Measurements from ENCODE around the gene SNX30.

SNX30 gene

DNA sequence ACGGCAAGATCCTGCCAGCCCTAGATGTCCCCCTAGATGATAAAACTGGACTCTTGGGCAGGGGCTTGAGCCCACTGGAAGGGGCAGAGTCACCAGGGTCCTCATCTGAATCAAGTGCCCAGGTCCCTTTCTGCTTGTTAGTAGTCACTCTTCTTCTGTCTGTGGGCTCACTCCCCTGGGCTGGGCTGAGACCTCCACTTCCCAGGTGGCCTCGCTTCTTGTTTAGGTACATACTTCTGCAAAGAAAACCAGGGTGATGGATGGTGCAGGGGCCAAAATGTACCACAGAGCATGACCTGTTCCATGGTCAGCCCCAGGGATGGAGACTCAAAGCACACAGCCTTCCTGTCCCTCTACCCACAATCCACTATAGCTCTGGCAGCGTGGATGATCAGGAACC lies 141.0 kb downstream of the SNX30 start:
- DNase-seq = no peak

DNA sequence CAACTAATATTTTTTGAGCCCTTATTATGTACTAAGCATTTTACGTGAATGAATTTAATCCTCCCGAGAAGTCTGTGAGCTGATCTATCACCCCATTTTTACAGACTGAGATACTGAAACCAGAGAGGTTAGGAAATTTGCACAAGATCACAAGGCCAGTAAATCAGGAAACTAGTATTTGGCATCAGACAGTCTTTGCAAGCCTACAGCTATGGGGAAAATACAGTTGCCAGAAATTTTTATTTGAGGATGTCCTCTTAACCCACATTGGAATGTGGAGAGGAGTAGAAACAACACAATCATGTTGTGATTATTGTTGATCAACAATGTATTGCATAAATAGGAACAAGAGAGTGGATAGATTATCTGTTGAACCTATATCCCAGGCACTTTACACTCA lies 142.4 kb downstream of the SNX30 start:
- DNase-seq = no peak

DNA sequence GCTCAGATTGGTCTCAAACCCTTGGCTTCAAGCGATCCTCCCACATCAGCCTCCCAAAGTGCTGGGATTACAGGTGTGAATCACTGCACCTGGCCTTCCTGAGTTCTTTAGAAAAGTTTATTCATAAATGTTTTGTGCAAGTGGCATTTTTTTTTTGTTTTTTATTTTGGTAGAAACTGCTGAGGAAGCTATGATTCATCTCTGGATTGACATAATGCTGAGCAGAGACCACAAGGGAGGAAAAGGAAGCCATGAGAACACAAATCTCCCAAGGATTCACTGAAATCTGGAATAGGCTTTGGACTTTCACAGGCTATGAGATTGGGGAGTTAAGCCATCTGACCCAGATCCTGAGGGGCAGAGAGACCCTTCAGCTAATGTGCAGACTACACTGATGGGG lies 143.5 kb downstream of the SNX30 start:
- DNase-seq = no peak

DNA sequence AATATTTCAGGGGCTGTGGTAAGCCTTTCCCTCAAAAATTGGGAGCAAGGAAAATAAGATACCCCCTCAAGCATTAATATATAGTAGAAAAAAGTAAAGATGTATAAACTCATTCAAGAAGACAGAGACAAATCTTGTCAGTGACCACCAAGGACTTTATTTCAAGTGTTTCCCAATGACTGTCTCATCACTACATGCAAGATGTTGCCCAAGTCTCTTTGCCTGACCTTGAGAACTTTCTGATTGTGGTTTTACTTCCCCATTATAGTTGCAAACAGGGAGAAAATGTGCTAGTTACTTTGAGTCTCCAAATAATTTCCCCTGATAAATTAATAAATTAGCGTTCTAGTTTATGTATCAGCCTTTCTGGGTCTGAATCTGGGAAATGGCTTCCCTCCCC lies 144.1 kb downstream of the SNX30 start:
- DNase-seq = no peak

DNA sequence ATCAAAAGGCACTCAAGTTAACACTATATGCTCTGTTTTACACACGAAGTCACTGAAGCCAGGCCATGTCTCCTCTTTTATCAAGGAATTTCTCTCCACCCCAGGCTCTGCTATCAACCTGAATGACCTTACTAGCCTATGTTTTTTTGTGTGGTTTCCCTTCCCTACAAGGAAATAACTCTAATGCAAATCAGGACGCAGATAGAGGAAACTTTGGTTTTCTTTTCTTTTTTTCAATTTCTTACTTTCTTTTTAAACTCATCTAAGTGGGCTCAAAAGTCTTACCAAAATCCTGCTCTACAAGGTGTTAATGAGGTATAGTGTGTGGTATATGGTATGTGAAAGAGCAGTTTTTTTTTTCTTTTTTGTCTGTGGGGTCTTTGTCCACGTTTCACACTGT lies 145.6 kb downstream of the SNX30 start:
- no peak for DNase-seq

DNA sequence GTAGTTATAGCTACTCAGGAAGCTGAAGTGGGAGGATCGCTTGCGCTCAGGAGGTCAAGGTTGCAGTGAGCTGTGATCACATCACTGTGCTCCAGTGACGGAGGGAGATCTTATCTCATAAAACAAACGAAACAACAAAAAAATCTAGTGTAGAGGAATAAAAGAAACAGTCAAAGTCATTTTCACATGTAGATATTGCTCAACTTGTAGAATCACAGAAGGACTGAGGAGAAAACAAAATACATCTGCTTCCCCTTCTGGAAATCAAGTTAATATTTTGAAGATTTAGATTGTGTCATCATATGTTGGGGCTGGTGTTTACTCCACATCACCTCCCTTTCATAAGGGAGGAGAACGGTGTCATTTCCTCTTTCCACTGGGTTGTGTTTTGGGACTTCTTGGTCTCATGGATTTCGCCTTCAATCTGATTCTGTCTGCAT lies 148.3 kb downstream of the SNX30 start:
- no peak for DNase-seq

DNA sequence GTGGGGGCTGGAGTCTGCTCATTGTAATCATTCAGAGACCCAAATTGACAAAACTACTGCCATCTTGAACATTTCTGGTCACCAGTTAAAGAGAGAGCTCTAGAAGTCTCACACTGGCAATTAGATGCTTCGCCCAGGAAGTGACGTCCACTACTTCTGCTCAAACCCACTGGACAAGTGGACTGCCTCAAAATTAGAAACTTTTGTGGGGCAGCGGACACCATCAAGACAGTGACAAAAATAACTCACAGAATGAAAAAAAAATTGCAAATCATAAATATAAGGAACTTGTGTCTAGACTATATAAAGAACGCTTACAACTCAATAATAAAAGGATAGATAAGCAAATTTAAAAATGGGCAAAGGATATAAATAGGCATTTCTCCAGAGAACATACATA lies 149.9 kb downstream of the SNX30 start:
- no peak for DNase-seq

DNA sequence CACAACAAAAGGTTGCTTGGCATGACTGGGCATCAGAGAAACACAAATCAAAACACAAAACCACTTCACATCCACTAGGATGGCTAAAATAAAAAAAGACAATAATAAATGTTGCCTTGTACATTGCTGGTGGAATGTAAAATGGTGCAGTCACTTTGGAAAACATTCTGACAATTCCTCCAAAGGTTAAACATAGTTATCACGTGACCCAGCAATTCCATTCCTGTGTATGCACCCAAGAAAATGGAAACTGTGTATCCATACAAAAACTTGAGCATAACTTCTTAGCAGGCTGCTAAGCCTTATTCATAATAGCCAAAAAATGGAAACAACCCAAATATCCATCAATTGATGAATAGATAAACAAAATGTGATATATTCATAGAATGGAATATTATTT lies 150.3 kb downstream of the SNX30 start:
- no peak for DNase-seq

DNA sequence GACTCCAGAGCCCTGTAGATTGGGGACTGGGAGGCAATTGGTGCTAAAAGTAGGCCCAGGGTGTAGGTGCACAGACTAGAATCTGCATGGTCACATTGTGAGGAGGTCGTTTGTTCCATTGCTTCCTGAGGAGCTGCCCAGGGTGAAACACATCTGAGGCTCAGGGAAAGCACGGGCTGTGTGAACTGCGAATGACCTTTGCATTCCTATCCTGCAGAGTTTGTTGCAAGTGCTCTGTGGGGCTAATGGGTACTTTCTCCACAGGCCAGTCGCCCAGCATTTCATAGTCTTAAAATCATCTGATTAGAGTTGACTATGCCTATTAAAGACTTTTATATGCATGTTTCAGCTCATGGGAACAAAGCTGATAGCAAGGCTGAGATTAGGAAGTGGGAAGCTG lies 154.5 kb downstream of the SNX30 start:
- DNase-seq = no peak

DNA sequence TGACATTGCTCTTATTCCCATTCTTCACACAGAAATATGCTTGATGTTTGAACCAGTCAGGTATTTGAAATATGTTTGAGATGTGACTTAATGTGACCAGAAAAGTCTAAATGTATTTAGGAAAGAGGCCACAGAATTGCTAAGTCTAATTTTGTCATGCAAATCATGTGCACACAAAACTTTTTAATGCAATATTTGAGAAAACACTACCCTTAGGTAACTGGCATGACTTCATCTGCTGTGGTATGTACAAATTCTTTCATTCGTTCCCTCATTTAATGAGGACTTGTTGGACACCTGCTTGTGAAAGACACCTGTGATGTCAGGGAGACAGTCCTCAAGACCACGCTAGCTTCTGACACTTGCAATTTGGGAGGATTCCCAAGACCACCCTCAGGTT lies 161.2 kb downstream of the SNX30 start:
- no peak for DNase-seq

DNA sequence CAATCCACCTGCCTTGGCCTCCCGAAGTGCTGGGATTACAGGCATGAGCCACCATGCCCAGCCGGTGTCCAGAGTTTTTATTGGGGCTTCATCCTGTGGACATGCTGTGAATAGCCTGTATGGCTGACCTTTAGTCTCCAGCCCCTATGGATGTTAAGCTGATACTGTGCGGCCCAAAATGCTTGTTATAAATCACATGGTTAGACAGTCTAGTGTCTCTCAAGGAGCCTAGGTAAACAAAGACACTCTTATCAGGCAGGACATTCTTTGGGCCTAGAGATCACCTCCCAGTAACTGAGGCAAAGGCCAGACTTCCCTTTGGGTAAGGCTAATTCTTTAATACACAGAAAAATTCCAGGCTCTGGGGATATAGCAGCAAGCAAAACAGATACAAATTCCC lies 162.1 kb downstream of the SNX30 start:
- no peak for DNase-seq

DNA sequence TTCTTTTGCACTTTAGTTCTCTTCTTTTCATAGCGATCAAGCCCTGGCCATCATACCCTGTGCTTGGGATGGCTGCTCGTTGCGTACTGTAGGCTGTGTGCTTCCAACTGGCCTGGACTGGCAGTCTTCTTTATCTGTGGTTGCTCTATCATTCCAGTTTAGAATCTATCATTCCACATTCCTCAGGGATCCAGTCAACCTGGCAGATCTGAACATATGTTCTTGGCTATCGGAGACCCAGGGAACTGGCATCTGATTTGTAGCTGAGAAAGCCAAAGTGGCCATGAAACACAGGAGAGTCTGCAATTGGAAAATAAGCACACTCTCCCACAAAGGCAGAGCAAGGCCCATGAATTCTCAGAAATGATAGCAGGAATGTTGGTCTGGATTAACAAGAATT lies 162.8 kb downstream of the SNX30 start:
- DNase-seq = no peak

DNA sequence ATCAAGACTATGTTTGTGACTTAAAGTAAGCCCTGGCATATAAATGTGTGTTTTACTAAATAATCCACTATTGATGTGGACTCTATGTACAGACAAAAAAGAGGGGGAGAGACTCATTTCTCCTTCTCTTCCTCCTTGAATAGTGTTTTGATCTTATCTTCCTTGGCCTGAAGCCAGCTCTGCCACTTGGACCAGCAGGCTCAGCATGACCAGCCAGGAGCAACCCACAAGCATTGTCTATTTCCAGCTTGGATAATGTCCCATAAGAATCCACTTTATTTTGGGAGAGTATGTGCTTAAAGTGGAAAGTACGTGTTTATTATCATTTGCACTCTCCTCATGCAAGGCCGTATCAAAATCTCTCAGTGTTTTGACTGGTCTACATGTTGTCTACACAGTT lies 164.0 kb downstream of the SNX30 start:
- DNase-seq = no peak

DNA sequence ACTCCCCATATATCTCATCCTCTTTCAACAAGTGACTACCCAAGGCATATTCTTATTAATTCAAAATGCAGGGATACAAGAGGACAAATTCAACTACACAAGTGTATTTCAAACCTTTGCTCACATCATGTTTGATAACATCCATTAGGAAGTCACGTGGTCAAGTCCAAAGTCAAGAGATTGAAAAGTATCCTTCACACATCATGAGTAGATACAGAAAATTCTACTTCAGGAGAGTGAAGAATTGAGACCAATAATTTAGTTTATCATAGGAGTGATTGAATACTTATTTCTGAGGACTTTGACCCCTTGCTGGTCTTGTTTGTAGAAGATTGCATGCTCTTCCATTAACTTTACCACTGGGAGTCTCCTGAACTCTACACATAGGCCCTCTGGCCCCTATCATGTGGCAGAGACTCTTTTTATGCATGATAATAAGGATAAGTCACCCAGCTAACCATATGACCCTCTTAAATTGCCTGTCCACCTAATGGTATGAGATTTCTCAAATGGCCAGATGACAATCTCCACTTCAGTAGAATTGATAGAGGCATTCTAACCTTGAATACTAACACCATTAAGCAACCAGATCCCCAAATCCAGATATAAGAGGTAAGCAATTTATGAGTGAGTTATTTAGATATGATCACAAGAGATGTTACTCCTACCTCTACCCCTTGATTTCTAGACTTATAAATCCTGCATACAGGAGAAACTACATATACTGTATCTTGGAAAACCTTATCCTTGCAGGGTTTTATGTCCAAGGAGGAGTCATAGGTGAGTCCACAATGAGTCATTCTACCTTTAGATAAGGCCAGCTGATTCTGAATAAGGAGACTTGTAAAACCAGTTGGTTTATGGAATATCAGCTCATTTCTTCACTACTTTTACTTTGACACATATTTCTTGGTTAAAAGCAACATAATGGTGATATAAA lies 166.8 kb downstream of the SNX30 start:
- DNase-seq = no peak

DNA sequence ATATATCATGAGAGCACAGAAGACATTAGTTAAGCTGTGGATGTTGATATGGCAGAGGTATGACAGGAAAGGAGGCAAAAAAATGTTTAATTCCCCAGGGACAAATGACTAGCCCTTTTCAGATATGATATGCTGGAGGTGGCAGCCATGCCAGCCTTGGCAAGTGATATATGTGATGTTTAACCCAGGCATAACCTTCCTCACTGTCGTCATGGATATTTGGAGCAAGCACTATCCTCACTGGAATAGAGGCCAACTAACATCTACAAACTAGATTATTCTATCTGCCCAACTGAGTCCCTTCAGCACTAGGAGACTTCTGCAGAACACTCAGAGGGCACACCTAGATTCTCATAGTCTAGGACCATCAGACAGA lies 167.4 kb downstream of the SNX30 start:
- no peak for DNase-seq

DNA sequence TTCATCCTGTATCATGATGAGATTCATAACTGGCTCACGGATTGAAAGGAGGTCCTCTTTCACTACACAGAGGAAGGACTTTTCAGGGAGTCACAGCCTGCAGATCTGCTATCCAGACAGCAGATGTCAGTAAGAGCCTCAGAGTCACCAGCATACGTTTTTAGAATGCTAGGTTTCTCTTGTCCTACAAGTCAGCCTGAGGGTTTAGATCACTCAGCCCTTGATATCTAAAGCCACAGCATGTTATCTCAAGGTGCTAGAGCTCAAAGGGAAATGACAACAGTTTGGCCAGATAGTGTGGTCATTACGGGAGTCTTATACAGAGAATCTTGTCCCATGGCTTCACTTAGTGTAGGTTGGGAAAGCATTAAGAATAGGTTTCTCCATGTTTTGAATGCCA lies 171.0 kb downstream of the SNX30 start:
- no peak for DNase-seq

Measured in NCI-H774 (cell line).